T-cell (primary cell): ENCODE measurements around the gene HOXB1. TPM values are rescaled to one million over a fixed set of nuclear protein-coding genes. Genes with fewer than 3 reads are reported as not detected.

Experiments used
- ATAC-seq, 4 experiments: fragments of 200-7000 bp in 3 of 4; fragments of 150-1000 bp in 1 of 4; cut with Tn5 transposase; replicated peaks in 1 of 4; 1 replicate in 3 of 4; 2 replicates in 1 of 4; pipeline ENCODE4 v1.10.0; 2021; ENCODE audit warnings: moderate library complexity in 3 of 4, mild to moderate bottlenecking in 2 of 4, moderate number of reproducible peaks in 1 of 4
- CTCF ChIA-PET, 2 donors: fragments of 300-600 bp; sonication (Branson Sonifier 250); formaldehyde crosslinking; loops; one replicate each; lab custom pipeline; 2022; ENCODE audit warnings: antibody characterized with exemption in 2 of 2; lab: Charles Lee
- POLR2A ChIA-PET, 2 donors: fragments of 300-600 bp; sonication (Branson Sonifier 250); formaldehyde crosslinking; loops; one replicate each; lab custom pipeline; 2022; ENCODE audit warnings: antibody characterized with exemption in 2 of 2; lab: Charles Lee
- DNase-seq, 35 experiments: peaks; one replicate each; pipeline versions ENCODE4 v3.0.0 to v3.0.0-alpha.2; 2013 to 2023
- H3K27ac ChIP-seq: one replicate; pipeline ENCODE4 v1.5.1; 2013; ENCODE audit warnings: low read length
- H3K27me3 ChIP-seq, 2 experiments: replicated peaks in 1 of 2; 1 replicate in 1 of 2; 2 replicates in 1 of 2; pipeline versions ENCODE4 v1.6.1 to v1.7.0; 2013; ENCODE audit warnings: low read length in 1 of 2, mixed read lengths in 1 of 2; ENCODE audit not compliant: control insufficient read depth in 2 of 2, insufficient read depth in 2 of 2; ENCODE audit errors: extremely low read depth in 1 of 2
- H3K36me3 ChIP-seq, 2 donors: 1 replicate in 1 of 2; 2 replicates in 1 of 2; pipeline versions ENCODE4 v1.6.1 to v1.7.0; 2013; ENCODE audit warnings: low read length in 1 of 2; ENCODE audit not compliant: control insufficient read depth in 2 of 2, insufficient read depth in 1 of 2; ENCODE audit errors: extremely low read depth in 1 of 2
- H3K4me1 ChIP-seq, 2 experiments: 1 replicate in 1 of 2; 2 replicates in 1 of 2; pipeline versions ENCODE4 v1.6.1 to v1.7.0; 2013; ENCODE audit warnings: low read length in 2 of 2, mixed read lengths in 1 of 2; ENCODE audit not compliant: insufficient read depth in 2 of 2, control insufficient read depth in 1 of 2; ENCODE audit errors: extremely low read depth in 1 of 2
- H3K4me3 ChIP-seq, 2 donors: 1 replicate in 1 of 2; 2 replicates in 1 of 2; pipeline versions ENCODE4 v1.5.1 to v1.7.0; 2013; ENCODE audit warnings: mild to moderate bottlenecking in 2 of 2, low read length in 1 of 2, moderate library complexity in 1 of 2; ENCODE audit not compliant: control insufficient read depth in 1 of 2; ENCODE audit errors: extremely low read depth in 1 of 2
- H3K9me3 ChIP-seq: 2 replicates; pipeline ENCODE4 v1.7.0; 2013
- H3K27ac Mint-ChIP-seq, 2 donors: one replicate each; pipeline ENCODE4 v1.8.0; 2020 to 2021; ENCODE audit warnings: mild to moderate bottlenecking in 2 of 2, mixed read lengths in 2 of 2
- H3K27me3 Mint-ChIP-seq, 2 donors: one replicate each; pipeline ENCODE4 v1.8.0; 2021 to 2022; ENCODE audit warnings: mixed read lengths in 2 of 2
- H3K36me3 Mint-ChIP-seq: one replicate; pipeline ENCODE4 v1.8.0; 2021; ENCODE audit warnings: mixed read lengths
- H3K4me1 Mint-ChIP-seq, 3 donors: one replicate each; pipeline ENCODE4 v1.8.0; 2020 to 2022; ENCODE audit warnings: mixed read lengths in 3 of 3, mild to moderate bottlenecking in 1 of 3
- H3K4me3 Mint-ChIP-seq, 3 donors: one replicate each; pipeline ENCODE4 v1.8.0; 2020 to 2022; ENCODE audit warnings: mild to moderate bottlenecking in 3 of 3, mixed read lengths in 3 of 3, moderate library complexity in 3 of 3
- H3K9me3 Mint-ChIP-seq, 3 donors: one replicate each; pipeline ENCODE4 v1.8.0; 2020 to 2022; ENCODE audit warnings: mixed read lengths in 3 of 3
- WGBS: methylation state at CpG from one replicate; pipeline ENCODE4 v1.1.5; 2013; ENCODE audit warnings: missing lambda C conversion rate; ENCODE audit not compliant: insufficient coverage; 5-methylcytosine and 5-hydroxymethylcytosine counted together
- total RNA-seq, 35 experiments: library from RNA in 6 of 35; stranded (reverse) in 6 of 35; fragments of 120-200 nt in 1 of 35; gene quantifications; one replicate each; pipeline versions ENCODE4 v1.2.1 to v1.2.4 and lab custom pipeline; 2013 to 2026

HOXB1 gene
- total RNA-seq, 5 donors from 2014 or later (not counting 1 experiment from before 2014, with no cell fraction given) = not detected

DNA sequence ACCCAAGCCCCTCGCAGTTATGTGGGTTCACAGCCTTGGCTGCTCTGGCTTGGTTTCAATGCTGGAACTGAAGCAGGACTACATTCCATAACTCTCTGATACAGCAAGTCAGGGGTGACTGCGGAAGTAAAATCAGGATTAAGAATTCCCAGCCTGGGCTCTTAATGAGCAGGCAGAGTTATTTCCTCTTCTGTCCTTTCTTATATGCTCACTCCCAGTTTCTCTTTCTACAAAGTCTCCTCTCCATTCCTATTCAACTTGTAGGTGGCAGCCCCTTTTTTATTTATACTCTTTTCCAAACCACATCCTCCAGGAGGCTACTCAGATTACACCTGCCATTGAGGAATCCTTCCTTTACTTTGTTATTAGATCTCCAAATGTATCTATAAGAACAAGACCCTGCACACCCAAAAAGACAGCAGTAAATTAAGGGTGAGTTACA, 40.3 kb downstream of the HOXB1 start:
- Histone ChIP-seq H3K4me3 (no peak overlapping the region), H3K27ac (no peak overlapping the region), H3K4me1 (peaks cover 2 to 18% of the 10 kb centered on the region in 2 experiments), H3K27me3 (peaks cover 0 to 29% of the 10 kb centered on the region in 2 experiments), H3K36me3 (no peaks in the 10 kb centered on the region), H3K9me3 (no peaks in the 10 kb centered on the region)
- Mint-ChIP-seq H3K27ac (no peak overlapping the region), H3K27me3 (peaks cover 5 to 9% of the 10 kb centered on the region in 2 donors), H3K4me3 (no peak overlapping the region), H3K36me3 (no peaks in the 10 kb centered on the region), H3K9me3 (no peaks in the 10 kb centered on the region), H3K4me1 (peaks cover 7 to 20% (median 10%) of the 10 kb centered on the region in 3 donors)
- ATAC-seq (no peak), DNase-seq (no peak)
- ChIA-PET POLR2A (no interaction called here), CTCF (no interaction called here)
- WGBS = 100% methylated on average over 2 of the region's 2 CpGs

DNA sequence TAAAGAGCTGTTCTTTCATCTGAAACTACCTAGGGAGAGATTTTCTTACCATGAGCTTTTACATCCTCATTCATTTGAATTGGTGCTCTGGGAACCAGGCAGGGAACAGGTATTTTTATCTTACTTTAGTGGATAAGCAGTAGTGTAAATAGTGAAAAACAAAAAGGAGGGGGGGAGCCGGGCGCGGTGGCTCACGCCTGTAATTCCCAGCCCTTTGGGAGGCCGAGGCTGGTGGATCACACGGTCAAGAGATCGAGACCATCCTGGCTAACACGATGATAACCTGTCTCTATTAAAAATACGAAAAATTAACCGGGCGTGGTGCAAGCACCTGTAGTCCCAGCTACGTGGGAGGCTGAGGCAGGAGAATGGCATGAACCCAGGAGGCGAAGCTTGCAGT, 41.0 kb downstream of the HOXB1 start:
- 94% methylated on average over 12 of the region's 13 CpGs for WGBS
- Histone ChIP-seq H3K27ac (no peak overlapping the region), H3K9me3 (no peaks in the 10 kb centered on the region), H3K36me3 (no peaks in the 10 kb centered on the region), H3K4me3 (no peak overlapping the region), H3K27me3 (peaks cover 0 to 29% of the 10 kb centered on the region in 2 experiments), H3K4me1 (peaks cover 2 to 18% of the 10 kb centered on the region in 2 experiments)
- no peak for ATAC-seq
- CTCF ChIA-PET = interaction anchor here in 1 of 2 donors (0.7 kb wide), 1 partner anchor 1281 kb away, joined by 3 read pairs; no protein-coding TSS in a partner anchor
- Mint-ChIP-seq H3K27me3 (peaks cover 5 to 9% of the 10 kb centered on the region in 2 donors), H3K4me3 (no peak overlapping the region), H3K4me1 (peaks cover 7 to 20% (median 10%) of the 10 kb centered on the region in 3 donors), H3K9me3 (no peaks in the 10 kb centered on the region), H3K36me3 (no peaks in the 10 kb centered on the region), H3K27ac (no peak overlapping the region)
- no peak for DNase-seq
- POLR2A ChIA-PET = no interaction called here

DNA sequence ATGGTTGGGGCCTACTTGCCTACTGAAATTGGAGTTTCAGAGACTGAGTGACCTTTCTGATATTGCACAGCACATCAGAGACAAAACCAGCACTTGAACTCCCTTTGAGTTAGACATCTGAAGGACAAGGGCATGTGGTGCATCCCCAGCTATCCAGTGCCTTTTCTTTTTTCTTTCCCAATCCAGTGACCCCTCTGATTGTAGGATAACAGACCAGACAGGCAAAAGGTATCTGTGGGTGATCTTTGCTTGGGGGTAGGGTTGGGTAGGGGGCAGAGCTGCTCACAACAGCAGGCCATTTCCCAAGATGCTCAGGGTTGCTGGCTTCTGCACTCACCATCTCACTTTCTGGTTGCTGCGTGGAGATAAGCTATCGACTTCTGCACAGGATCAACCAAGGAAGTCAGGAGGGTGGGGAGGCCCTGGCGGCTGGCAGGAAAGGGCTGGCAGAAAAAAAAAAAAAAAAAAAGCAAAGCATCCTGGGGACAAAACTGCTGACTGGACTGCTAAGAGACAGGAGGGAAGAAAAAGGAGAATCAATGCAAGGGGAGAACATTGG, 42.2 kb downstream of the HOXB1 start:
- WGBS = no CpG with 5 or more reads among the region's 3 CpGs
- ChIA-PET CTCF (interaction anchor here (0.6 to 0.7 kb wide), 3 partner anchors 9 to 68 kb away, joined by 3 to 5 read pairs (median 5); no protein-coding TSS in a partner anchor), POLR2A (interaction anchor here in 1 of 2 donors (0.7 kb wide), 1 partner anchor 16 kb away, joined by 5 read pairs; no protein-coding TSS in a partner anchor)
- no peak overlapping the region for H3K4me3 ChIP-seq
- Mint-ChIP-seq H3K27me3 (peaks cover 0 to 6% of the 10 kb centered on the region in 2 donors), H3K4me1 (peaks cover 7 to 21% (median 10%) of the 10 kb centered on the region in 3 donors), H3K9me3 (no peaks in the 10 kb centered on the region), H3K36me3 (no peaks in the 10 kb centered on the region), H3K27ac (peak overlapping the region in 1 of 2 donors; percentile 52), H3K4me3 (no peak overlapping the region)
- H3K27ac ChIP-seq = no peak overlapping the region
- ATAC-seq (no peak), DNase-seq (no peak)
- no peaks in the 10 kb centered on the region for H3K9me3 ChIP-seq
- H3K27me3 ChIP-seq = peaks cover 0 to 24% of the 10 kb centered on the region in 2 experiments
- H3K36me3 ChIP-seq = no peaks in the 10 kb centered on the region
- H3K4me1 ChIP-seq = peaks cover 4 to 19% of the 10 kb centered on the region in 2 experiments

DNA sequence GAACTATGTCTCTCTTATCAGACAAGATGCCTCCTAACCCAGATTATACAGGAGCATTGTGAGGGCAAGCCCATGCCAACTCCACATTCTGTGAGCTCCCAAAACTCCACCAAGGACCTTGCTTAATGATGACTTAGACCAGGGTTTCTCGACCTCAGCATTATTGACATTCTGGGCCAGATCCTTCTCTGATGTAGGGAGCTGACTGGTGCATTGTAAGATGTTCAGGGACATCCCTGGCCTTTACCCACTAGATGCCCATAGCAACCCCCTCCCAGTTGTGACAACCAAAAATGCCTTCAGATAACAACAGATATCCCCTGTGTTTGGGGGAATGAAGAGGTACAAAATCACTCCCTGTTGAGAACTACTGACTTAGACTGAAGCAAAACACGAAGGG, 43.6 kb downstream of the HOXB1 start:
- ChIA-PET CTCF (interaction anchor here (0.9 to 1.4 kb wide), 2 partner anchors 149 to 154 kb away, joined by 3 read pairs; no protein-coding TSS in a partner anchor), POLR2A (interaction anchor here (0.5 to 0.8 kb wide), 3 partner anchors 10 to 96 kb away, joined by 3 to 4 read pairs (median 3); no protein-coding TSS in a partner anchor)
- Histone ChIP-seq H3K4me1 (peaks cover 7 to 14% of the 10 kb centered on the region in 2 experiments), H3K27me3 (peaks cover 0 to 13% of the 10 kb centered on the region in 2 experiments), H3K9me3 (no peaks in the 10 kb centered on the region), H3K36me3 (no peaks in the 10 kb centered on the region), H3K4me3 (no peak overlapping the region), H3K27ac (no peak overlapping the region)
- Mint-ChIP-seq H3K27ac (no peak overlapping the region), H3K27me3 (peaks cover 0 to 3% of the 10 kb centered on the region in 2 donors), H3K9me3 (no peaks in the 10 kb centered on the region), H3K4me1 (peaks cover 7 to 26% (median 14%) of the 10 kb centered on the region in 3 donors), H3K4me3 (no peak overlapping the region), H3K36me3 (no peaks in the 10 kb centered on the region)
- no peak for DNase-seq
- ATAC-seq = no peak
- no CpG with 5 or more reads among the region's 2 CpGs for WGBS

DNA sequence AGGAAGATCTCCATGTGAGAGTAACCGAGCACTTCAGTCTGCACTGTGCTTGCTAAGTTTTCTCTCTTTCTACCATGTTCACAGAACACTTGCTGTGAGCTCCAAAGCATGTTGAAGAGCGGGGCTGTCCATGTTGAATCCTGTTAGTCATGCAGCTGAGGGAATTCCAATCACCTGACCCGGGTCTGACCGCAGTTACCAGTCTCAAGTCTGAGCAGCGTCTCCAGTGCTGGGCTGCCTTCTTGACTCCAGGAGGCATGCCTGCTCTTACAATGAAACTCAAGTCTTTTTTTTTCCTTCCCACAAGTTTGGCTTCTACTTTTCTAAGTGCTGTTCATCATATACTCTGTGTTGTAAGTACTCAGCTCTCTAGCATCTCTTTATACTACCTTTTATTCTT, 44.3 kb downstream of the HOXB1 start:
- no peak overlapping the region for H3K27ac Mint-ChIP-seq
- peaks cover 7 to 21% (median 12%) of the 10 kb centered on the region in 3 donors for H3K4me1 Mint-ChIP-seq
- no peak for DNase-seq
- H3K9me3 ChIP-seq = no peaks in the 10 kb centered on the region
- no peaks in the 10 kb centered on the region for H3K36me3 Mint-ChIP-seq
- H3K27me3 Mint-ChIP-seq = peaks cover 0 to 3% of the 10 kb centered on the region in 2 donors
- no peak overlapping the region for H3K27ac ChIP-seq
- WGBS = 81% methylated on average over 4 of the region's 5 CpGs
- H3K36me3 ChIP-seq = no peaks in the 10 kb centered on the region
- no peak overlapping the region for H3K4me3 ChIP-seq
- POLR2A ChIA-PET = interaction anchor here (0.5 to 0.8 kb wide), 2 partner anchors 11 to 76 kb away, joined by 3 to 4 read pairs; no protein-coding TSS in a partner anchor
- no peaks in the 10 kb centered on the region for H3K9me3 Mint-ChIP-seq
- ATAC-seq = no peak
- H3K4me3 Mint-ChIP-seq = no peak overlapping the region
- H3K4me1 ChIP-seq = peaks cover 7 to 13% of the 10 kb centered on the region in 2 experiments
- CTCF ChIA-PET = interaction anchor here in 1 of 2 donors (1.4 kb wide), 1 partner anchor 153 kb away, joined by 3 read pairs; no protein-coding TSS in a partner anchor
- H3K27me3 ChIP-seq = peaks cover 0 to 12% of the 10 kb centered on the region in 2 experiments

GRCh38 chr17:48484850-48485249, 46.0 kb downstream of the HOXB1 start:
- no peak overlapping the region for H3K4me3 ChIP-seq
- WGBS = 0% methylated on average over 1 of the region's 2 CpGs
- Mint-ChIP-seq H3K4me1 (peaks cover 7 to 17% (median 12%) of the 10 kb centered on the region in 3 donors), H3K9me3 (no peaks in the 10 kb centered on the region), H3K4me3 (no peak overlapping the region), H3K36me3 (no peaks in the 10 kb centered on the region), H3K27ac (no peak overlapping the region), H3K27me3 (peaks cover 0 to 3% of the 10 kb centered on the region in 2 donors)
- H3K4me1 ChIP-seq = peaks cover 7 to 13% of the 10 kb centered on the region in 2 experiments
- peaks cover 0 to 9% of the 10 kb centered on the region in 2 experiments for H3K27me3 ChIP-seq
- no peaks in the 10 kb centered on the region for H3K36me3 ChIP-seq
- H3K9me3 ChIP-seq = no peaks in the 10 kb centered on the region
- DNase-seq (no peak), ATAC-seq (no peak)
- ChIA-PET CTCF (no interaction called here), POLR2A (no interaction called here)
- no peak overlapping the region for H3K27ac ChIP-seq
